NCI-H748 (cell line): ENCODE data around the gene C11orf52.

Experiments
- DNase-seq: peaks from one replicate; lab custom pipeline; 2025; ENCODE audit not compliant: unreplicated experiment; lab: John Stamatoyannopoulos, UW

The C11orf52 gene

DNA sequence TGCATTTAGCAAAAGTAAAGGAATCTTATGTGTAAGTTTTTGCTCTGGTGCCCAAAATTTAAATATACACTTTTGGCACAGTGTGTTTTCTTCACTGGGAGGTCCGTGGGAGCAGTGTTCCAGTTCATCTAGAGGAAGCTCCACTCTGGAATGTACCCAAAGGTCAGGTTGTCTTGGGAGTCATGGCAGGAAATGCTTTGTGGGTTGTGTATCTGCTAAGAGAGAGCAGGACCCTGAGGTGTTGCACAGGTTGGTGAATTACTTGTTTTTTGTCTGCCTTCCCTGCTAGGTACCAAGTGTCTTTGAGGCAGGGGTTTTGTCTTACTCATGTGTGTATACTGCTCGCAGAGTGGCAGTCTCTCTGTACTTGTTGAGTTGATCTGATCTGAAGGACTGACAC lies 55.7 kb downstream of the C11orf52 start:
- no peak for DNase-seq

DNA sequence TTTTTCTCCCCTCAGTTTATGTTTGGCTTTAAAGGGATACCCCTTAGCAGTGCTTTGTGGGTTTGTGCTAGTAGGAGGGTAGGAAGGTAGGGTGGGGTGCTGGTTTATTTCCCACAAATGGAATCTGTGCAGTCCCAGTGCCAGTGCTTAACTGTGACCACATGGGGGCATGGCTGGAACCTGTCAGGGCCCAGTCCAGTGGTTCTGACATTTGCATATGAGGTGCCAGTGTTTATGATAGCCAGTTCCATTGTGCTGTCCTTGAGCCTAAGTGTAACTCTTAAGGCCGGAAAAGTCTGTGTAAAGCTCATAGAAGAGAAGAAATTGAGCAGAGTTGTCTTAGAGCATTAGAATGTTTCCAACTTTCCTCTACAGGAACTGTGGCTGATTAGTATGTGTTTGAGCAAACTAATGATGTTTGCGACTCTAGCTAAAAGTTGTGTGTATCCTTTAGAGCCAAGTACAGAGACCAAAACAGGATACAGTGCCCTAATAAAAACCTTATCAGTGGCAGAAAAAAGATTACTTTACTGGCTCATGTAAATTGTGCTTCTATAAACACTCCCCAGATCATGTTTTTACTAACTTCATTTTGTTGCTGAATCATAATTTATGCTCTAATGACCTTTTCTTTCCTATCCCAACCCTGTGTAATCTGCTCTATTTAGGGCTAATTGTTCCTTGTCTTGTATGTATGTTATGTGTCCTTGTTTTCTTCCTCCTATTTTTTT lies 56.5 kb downstream of the C11orf52 start:
- no peak for DNase-seq

DNA sequence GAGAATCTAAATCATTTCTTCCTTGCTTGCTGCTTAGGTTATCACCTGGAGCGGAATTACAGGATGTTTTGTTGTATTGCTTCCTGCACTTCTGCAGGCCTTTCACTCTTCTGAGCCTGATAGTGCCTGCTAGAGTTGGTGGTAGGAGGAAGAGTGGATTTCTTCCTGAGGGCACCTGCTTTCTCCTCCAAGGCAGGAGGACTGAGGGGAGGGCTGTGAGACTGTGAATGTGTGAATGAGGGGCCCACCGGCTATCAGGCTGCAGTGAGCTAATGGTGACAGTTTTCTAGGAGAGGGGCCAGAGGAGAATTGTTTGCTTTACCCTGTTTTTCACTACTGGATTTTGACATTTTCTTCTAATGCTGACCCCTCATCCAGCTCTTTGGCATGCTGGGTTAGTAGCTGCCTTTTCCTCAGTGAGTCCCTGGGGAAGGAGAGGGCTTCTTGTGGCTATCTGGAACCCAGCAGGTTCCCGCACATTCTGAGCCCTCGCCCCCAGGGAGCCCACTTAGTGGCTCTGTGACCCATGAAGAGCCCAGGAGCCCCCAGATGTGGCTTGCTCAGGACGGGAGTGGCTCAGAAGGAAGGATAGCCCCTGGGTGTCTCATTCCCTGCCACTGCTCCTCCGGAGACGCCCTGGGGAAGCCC lies 57.5 kb downstream of the C11orf52 start:
- DNase-seq = no peak
